Caco-2 (cell line): ENCODE measurements around the gene TALDO1. TPM values are rescaled to one million over a fixed set of nuclear protein-coding genes. Genes with fewer than 3 reads are reported as not detected.

Experiments
- BruUV-seq: library from RNA; stranded (reverse); fragments of 400-500 nt; replicated peaks from 2 replicates; lab custom pipeline; 2021; lab: Mats Ljungman, UMichigan
- CTCF ChIA-PET: fragments of 300-600 bp; sonication (Branson Sonifier 250); formaldehyde crosslinking; loops from one replicate; lab custom pipeline; 2022; ENCODE audit warnings: antibody characterized with exemption; lab: Charles Lee
- POLR2A ChIA-PET: fragments of 300-600 bp; sonication (Branson Sonifier 250); formaldehyde crosslinking; loops from one replicate; lab custom pipeline; 2022; ENCODE audit warnings: antibody characterized with exemption; lab: Charles Lee
- DNase-seq, 2 experiments: peaks; one replicate each; pipeline versions ENCODE4 v3.0.0 to v3.0.0-alpha.2; 2020 to 2022
- H3K27me3 ChIP-seq: replicated peaks from 2 replicates; pipeline ENCODE4 v1.6.0; 2011; ENCODE audit warnings: low read length; ENCODE audit not compliant: control insufficient read depth, insufficient read depth
- H3K36me3 ChIP-seq: 2 replicates; pipeline ENCODE4 v1.5.1; 2011; ENCODE audit warnings: low read length; ENCODE audit not compliant: control insufficient read depth, insufficient read depth
- H3K4me1 ChIP-seq: fragments of 250-450 bp; sonication (Bioruptor Pico); 2 replicates; pipeline ENCODE4 v1.5.1; 2020; ENCODE audit warnings: mild to moderate bottlenecking
- H3K4me3 ChIP-seq: 2 replicates; pipeline ENCODE4 v1.5.1; 2011; ENCODE audit warnings: low read depth, mild to moderate bottlenecking, control low read depth, low read length
- H3K9me3 ChIP-seq: fragments of 250-450 bp; sonication (Bioruptor Pico); 2 replicates; pipeline ENCODE4 v1.5.1; 2020; ENCODE audit warnings: mild to moderate bottlenecking, moderate library complexity
- H3K27ac Mint-ChIP-seq: one replicate; pipeline ENCODE4 v1.8.0; 2022; ENCODE audit warnings: mixed read lengths; ENCODE audit not compliant: unreplicated experiment
- H3K27me3 Mint-ChIP-seq: one replicate; pipeline ENCODE4 v1.8.0; 2022; ENCODE audit warnings: mixed read lengths; ENCODE audit not compliant: insufficient read depth, unreplicated experiment
- H3K36me3 Mint-ChIP-seq: one replicate; pipeline ENCODE4 v1.8.0; 2022; ENCODE audit warnings: mild to moderate bottlenecking, mixed read lengths; ENCODE audit not compliant: insufficient read depth, unreplicated experiment
- H3K4me1 Mint-ChIP-seq: one replicate; pipeline ENCODE4 v1.8.0; 2022; ENCODE audit warnings: low read depth, mixed read lengths; ENCODE audit not compliant: unreplicated experiment
- H3K4me3 Mint-ChIP-seq: one replicate; pipeline ENCODE4 v1.8.0; 2022; ENCODE audit warnings: mild to moderate bottlenecking, moderate library complexity, mixed read lengths; ENCODE audit not compliant: unreplicated experiment
- H3K9me3 Mint-ChIP-seq: one replicate; pipeline ENCODE4 v1.8.0; 2022; ENCODE audit warnings: mixed read lengths; ENCODE audit not compliant: unreplicated experiment
- CTCF ChIP-seq, 2 experiments: fragments of 200-600 bp in 1 of 2; IDR thresholded peaks; 1 replicate in 1 of 2; 2 replicates in 1 of 2; pipeline versions ENCODE4 v1.5.1 to v1.8.0; 2011 to 2022; ENCODE audit warnings: antibody characterized with exemption in 1 of 2, control low read depth in 1 of 2, inconsistent platforms in 1 of 2, low read depth in 1 of 2, low read length in 1 of 2, mild to moderate bottlenecking in 1 of 2, moderate library complexity in 1 of 2; ENCODE audit not compliant: insufficient read depth in 1 of 2, severe bottlenecking in 1 of 2, unreplicated experiment in 1 of 2
- intact Hi-C: fragments of 100-400 bp; cut with micrococcal nuclease; formaldehyde crosslinking; loops from one replicate; pipeline ENCODE4 v1.10.0; 2022; ENCODE audit not compliant: unreplicated experiment
- total RNA-seq: library from RNA; stranded (reverse); gene quantifications from 2 replicates; pipeline ENCODE4 v1.2.3, GENCODE V29; 2022

Gene TALDO1
- total RNA-seq, 1 experiment from 2014 or later: 293 TPM

- H3K36me3 ChIP-seq: peaks cover 5% of the 10 kb centered on the region
- H3K27me3 Mint-ChIP-seq: no peaks in the 10 kb centered on the region
Observed at GRCh38 chr11:704228-704674, 43.0 kb upstream of the TALDO1 start.

GRCh38 chr11:704781-705645 is 42.3 kb upstream of the TALDO1 start:
- H3K27ac Mint-ChIP-seq: peak overlapping the region; percentile 72
- POLR2A ChIA-PET: interaction anchor here (1.0 to 4.2 kb wide), 2 partner anchors 10 to 59 kb away, joined by 4 to 32 read pairs; partner anchors contain the start of genes DEAF1 and TMEM80
- DNase-seq: peak in 1 of 2 experiments; percentile 50
- peaks cover 79% of the 10 kb centered on the region for H3K36me3 Mint-ChIP-seq
- TF ChIP-seq CTCF (IDR thresholded peaks at IDR 0.05; ENCODE audit: insufficient read depth in 1 of 2, low read depth in 1 of 2, low read length in 1 of 2, severe bottlenecking in 1 of 2, unreplicated experiment in 1 of 2): no peak
- intact Hi-C loops: no loop called here
- no peaks in the 10 kb centered on the region for H3K27me3 Mint-ChIP-seq
- CTCF ChIA-PET: interaction anchor here (0.6 to 1.2 kb wide), 4 partner anchors 10 to 70 kb away, joined by 3 to 8 read pairs (median 4); partner anchors contain the start of gene TMEM80
- peaks cover 5% of the 10 kb centered on the region for H3K36me3 ChIP-seq
- BruUV-seq: no TSS peak
- H3K9me3 ChIP-seq: no peaks in the 10 kb centered on the region
- H3K27me3 ChIP-seq: no peaks in the 10 kb centered on the region
- peaks cover 39% of the 10 kb centered on the region for H3K4me1 ChIP-seq
- H3K9me3 Mint-ChIP-seq: no peaks in the 10 kb centered on the region
- no peaks in the 10 kb centered on the region for H3K4me1 Mint-ChIP-seq
- H3K4me3 ChIP-seq: peak overlapping the region; percentile 80
- peak overlapping the region; percentile 86 for H3K4me3 Mint-ChIP-seq

More at GRCh38 chr11:704228-704674, 43.0 kb upstream of the TALDO1 start:
- Histone ChIP-seq H3K27me3 (no peaks in the 10 kb centered on the region), H3K9me3 (no peaks in the 10 kb centered on the region), H3K4me1 (peaks cover 33% of the 10 kb centered on the region), H3K4me3 (no peak overlapping the region)
- BruUV-seq: no TSS peak
- DNase-seq: no peak
- Mint-ChIP-seq H3K4me1 (no peaks in the 10 kb centered on the region), H3K9me3 (no peaks in the 10 kb centered on the region), H3K27ac (peak overlapping the region; percentile 72), H3K4me3 (no peak overlapping the region), H3K36me3 (peaks cover 87% of the 10 kb centered on the region)
- no peak for TF ChIP-seq CTCF (IDR thresholded peaks at IDR 0.05; ENCODE audit: insufficient read depth in 1 of 2, low read depth in 1 of 2, low read length in 1 of 2, severe bottlenecking in 1 of 2, unreplicated experiment in 1 of 2)
- intact Hi-C loops: no loop called here
- CTCF ChIA-PET: interaction anchor here (0.6 to 1.2 kb wide), 3 partner anchors 9 to 71 kb away, joined by 3 to 4 read pairs (median 4); partner anchors contain the start of gene TMEM80
- POLR2A ChIA-PET: interaction anchor here (1.0 to 4.2 kb wide), 2 partner anchors 9 to 59 kb away, joined by 4 to 32 read pairs; partner anchors contain the start of genes DEAF1 and TMEM80
